ENCODE measurements around the gene EEPD1.
"Not testable (repeated sequence)": the region's sequence is repeated elsewhere in the genome, so short reads cannot be mapped to it uniquely, and the experiment has no call there.

The EEPD1 gene

DNA sequence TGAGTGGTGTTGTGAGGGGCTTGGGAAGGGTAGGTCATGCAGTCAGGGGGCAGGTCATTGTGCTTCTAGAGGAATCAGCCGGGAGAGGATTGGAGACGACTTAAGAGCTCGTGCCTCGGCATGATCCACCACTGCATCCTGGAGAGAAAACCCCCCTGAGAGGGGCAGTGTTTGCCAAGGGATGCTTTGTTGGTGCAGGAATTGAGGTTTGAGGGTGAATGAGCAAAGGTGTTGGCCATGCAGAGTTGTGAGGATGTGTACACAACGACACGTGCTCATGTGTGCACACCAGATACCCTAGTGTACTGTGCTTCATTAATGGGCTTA is 151.0 kb downstream of the EEPD1 start:
- no peak for DNase-seq

DNA sequence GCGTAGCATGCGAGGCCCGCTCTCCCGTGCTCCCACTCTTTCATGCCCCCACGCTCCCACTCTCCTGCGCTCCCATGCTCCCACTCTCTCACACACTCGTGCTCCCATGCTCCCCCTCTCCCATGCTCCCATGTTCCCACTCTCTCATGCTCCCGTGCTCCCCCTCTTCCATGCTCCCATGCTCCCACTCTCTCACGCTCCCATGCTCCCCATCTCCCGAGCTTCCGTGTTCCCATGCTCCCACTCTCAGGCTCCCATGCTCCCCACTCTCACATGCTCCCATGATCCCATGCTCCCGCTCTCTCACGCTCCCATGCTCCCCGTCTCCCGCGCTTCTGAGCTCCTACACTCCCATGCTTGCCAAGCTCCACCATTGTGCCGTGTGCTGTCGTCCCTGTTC is 152.2 kb downstream of the EEPD1 start:
- no peak for DNase-seq

DNA sequence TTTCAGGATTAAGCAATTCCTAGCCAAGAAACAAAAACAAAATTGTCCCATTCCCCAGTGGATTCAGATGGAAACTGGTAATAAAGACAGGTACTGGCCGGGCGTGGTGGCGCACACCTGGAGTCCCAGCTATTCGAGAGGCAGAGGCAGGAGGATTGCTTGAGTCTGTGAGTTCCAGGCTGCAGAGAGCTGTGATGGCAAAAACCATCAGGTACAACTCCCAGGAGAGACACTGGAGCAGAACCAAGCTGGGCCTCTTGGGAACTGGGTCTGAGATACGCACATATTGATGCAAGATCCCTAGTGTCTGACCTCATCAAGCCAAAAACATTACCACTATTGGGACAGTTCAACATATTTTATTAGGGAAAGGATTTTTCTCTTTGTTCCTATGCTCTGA is 152.6 kb downstream of the EEPD1 start:
- DNase-seq = no peak

DNA sequence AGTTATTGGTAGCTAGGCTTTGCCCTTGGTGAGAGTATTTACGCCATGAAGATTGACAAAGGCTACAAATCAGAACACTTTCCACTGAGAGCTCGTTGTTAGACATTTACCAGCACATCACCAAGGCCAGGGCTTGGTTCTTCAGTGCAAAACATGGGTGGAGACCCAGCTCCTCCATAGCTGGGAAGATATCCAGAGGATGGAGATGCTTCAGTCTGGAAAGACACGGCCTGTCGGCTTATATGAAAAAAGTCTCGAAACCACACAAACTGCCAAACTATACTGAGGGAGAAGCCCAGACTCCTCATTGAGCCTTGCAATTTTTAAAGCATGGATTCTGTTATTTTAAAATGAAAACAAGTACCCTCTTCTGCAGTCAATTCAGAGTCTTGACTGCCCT is 153.2 kb downstream of the EEPD1 start:
- DNase-seq = no peak

DNA sequence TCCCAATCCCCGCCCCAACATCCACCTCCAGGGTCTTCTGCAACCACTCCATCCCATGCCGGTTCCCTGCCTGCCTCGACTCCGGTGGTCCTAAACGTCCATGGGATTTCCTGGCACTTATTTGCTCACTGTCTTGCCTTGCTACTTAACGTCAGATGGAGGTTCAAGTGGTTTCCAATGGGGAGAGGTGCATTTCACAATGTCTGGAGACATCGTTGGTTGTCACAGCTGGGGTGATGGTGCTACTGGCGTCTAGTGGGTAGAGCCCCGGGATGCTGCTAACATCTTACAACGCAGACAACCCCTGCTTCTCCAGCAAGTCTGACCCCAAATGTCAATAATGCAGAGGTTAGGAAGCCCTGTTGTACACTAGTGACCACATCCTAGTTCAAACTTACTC is 153.7 kb downstream of the EEPD1 start:
- DNase-seq = no peak

DNA sequence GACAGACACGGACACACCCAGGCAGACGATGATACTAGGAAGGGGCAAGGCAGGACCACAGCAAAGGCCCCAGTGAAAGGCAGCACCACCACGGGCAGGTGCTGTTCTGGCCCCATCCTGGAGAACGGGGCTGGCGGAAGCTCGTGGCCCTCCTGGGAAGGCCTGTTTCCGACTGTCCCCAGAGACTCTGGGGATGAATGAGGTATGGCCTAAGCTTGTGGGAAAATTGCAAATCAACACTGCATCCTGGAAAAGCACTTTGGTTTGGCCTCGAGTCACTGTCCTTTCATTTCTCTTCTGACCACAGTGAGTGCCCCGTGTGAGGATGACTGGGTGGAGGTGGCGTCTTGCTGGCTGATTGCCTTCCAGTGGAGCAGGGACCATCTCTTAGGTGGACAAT is 155.0 kb downstream of the EEPD1 start:
- DNase-seq = no peak

DNA sequence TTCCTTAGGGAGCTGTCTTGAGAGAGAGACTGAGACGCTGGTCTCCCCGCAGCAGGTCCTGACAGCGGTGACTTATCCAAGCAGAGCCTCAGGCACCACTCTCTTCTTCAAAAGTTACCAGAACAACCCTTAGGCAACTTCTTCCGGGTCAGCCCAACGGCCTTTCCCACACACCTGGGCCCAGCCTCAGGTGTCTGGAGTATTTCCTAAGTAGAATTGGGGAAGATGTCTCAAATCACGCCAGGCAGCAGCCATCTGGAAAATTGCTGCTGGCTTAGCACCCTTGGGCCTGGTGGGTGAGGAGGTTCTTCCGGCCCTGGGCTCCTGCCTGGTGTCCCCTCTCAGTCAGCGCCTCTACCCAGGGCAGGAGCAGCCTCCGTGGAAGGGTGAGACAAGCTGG is 156.2 kb downstream of the EEPD1 start:
- DNase-seq = no peak

DNA sequence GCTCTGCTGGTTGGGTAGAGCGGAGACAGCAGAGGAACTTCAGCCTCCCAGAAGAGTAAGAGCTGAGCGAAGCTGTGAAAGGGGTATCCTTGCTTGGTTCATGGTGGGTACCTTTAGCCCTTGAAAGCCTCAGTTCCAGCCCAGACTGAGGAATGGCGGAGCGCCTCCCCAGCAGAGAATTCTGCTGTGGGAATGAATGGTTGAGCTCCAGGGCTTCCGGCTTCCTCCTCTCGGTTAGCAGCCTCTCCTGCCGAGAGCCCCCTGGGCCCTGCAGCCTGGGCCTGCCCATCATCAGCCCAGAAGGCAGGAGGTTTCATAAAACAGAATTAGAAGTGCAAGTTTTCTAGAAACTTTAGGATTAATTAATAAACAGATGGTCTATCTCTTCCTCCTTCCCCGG is 156.7 kb downstream of the EEPD1 start:
- DNase-seq = no peak

DNA sequence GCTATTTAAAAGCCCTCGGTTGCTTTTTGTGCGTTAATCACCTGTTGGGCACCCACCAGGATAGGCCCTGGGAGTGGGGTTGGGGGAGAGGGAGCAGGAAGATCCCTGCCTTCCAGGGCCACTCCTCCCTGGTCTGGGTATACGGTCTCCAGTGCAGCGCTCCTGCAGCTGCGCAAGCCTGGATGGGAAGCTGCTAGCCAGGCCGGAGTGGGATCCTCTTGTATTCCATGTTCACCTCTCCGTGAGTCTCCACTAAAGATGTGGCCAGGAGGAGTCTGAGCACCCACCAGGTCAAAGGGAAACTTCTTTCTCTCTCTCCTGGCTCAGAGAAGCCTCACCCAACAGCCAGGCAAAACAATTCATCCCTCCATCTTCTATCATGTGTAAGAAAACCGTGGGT is 157.8 kb downstream of the EEPD1 start:
- DNase-seq = no peak

DNA sequence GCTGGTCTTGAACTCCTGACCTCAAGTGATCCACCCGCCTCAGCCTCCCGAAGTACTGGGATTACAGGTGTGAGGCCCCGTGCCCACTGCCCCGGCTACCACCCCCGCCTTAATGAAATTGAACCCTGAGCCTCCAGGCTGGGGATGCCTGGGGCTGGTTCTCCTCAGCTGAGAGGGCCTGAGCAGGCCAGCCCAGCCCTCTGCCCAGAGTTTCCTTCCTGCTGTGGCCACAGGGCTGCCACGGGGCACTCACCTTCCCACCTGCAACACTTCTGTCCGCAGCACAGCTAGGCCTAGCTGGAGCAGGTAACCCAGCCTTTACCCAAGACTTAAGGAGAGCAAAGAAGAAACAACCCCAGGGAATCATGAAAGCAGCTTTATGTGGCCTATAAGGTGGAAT is 158.5 kb downstream of the EEPD1 start:
- DNase-seq = no peak

DNA sequence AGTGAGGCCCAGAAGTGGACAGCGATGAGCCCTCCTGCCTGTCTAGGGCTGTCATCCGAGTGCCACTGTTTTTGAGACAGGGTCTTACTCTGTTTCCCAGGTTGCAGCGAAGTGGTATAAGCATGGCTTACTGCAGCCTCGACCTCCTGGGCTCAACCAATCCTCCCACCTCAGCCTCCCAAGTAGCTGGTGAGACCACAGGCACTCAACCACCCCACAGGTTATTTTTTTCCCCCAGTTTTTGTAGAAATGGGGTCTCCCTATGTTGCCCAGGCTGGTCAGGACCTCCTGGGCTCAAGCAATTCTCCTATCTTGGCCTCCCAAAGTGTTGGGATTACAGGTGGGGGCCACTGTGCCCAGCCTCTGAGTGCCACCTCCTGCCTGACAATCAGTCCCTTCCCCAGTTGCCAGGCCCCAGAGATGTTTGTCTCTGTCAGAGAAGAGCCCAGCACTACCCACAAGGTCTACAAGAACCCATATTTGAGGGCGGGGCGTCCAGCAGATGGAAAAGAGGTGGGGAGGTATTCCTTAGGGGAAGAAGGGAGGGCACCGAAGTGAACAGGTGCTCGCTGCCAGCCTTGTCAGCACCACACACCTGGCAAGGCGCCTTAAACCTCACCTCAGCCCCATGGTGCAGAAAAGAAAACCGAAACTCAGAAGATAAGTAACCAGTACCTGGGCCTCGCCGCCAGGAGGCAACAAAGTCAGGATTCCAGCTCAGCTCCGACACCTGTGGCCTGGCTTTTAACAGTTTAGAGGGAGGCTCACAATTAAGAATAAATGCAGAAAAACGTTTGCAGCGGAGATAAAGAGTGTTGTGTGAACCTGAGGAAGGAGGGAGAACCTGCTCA is 159.2 kb downstream of the EEPD1 start:
- DNase-seq = no peak

DNA sequence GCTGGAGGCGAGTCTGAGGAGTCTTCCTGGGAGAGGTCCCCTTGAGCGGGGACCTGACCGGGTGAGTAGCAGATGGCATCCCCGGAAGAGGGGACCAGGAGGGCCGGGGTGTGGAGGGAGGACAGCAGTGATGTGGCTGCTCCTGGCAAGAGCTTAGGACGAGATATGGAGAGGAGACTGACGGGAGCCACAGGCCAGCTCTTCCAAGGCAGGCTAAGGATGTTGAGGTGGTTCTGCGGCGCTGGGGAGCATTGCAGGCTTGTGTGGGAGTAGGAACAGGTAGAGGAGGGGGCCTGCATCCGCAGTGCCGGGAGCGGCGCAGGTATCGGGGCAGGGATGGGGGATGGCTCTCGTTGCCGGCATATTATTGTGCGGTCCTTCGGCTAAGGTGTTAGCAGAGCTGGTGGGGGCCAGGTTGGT is 159.9 kb downstream of the EEPD1 start:
- DNase-seq = no peak

DNA sequence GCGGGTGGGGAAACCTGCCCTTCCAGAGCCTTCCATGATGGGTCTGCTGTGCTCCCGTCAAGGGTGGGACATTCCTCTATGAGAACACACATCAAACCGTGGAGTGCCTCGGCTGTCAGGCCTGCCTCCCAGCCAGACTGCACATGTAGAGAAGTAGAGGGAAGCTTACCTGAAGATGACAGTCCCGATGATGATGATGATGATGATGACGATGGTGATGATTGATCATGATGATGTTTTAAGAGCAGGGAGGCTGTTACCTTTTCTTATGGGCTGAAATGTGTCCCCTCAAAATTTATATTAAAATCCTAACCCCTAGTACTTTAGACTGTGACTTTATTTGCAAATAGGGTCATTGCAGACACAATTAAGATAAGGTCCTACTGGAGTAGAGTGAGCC is 160.6 kb downstream of the EEPD1 start:
- no peak for DNase-seq

DNA sequence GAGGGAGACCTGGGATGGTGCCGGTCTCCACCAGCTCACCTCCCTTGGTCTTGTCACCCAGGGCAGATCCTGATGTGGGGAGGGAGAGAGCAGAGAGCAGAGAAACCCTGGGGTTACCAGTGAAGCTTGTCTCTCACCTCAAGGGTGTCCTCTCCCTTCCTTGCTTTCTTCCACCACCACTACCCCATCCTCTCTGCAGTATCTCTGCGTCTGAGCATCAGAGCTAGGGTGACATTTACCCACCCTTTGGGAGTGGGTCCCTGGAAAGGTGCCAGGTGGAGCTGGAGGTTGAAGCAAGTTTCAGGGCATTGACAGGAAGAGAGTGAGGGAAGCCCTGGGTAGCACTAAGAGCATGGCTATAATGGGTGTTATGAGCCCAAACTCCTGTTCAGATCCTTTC is 161.4 kb downstream of the EEPD1 start:
- DNase-seq = no peak

DNA sequence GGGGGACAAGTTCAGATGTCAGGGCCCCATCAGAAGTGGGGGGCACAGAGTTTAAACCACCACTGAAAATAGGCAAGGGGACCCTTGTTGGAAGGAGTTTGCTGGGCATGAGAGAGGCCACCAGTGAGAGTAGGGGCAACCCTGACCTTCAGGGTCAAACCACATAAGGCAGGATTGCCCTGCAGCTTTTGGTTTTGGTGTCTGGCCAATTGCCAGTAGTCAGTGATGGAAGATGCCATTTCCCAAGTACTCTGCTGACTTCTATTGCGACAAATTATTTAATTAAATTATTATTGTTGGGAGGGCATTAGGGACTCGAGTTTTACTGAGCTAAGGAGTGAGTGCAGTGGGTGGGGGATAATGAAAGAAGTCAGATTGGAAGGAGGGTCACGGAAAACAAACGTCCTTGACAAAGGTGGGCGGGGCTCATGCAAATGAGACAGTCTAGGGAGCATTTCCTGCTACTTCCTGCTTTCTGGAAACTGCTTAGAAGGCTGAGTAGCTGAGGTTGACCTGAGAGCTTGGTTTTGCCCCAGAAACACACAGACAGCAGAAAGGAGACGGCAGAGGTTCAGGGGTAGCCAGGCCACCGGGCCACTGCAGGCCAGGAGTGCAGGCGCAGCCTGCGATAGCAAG is 162.4 kb downstream of the EEPD1 start:
- DNase-seq = no peak

DNA sequence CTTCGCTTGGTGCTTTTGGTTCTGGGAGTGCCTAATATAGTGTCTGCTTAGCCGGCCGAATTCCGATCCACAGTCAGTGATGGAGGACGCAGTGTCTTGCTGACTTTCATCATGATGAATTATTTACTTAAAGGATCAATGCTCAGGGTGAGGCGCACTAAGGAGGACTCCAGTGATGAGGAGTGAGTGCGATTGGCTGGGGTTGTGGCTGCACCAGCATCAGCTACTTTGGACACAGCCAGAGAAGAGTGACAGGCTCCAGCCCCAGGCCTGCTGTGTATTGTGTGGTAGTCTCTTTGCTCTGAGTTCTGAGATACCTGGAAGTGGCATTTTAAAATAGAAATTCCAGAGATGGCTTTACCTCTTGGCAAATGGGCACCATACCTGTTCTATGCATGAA is 163.3 kb downstream of the EEPD1 start:
- no peak for DNase-seq

DNA sequence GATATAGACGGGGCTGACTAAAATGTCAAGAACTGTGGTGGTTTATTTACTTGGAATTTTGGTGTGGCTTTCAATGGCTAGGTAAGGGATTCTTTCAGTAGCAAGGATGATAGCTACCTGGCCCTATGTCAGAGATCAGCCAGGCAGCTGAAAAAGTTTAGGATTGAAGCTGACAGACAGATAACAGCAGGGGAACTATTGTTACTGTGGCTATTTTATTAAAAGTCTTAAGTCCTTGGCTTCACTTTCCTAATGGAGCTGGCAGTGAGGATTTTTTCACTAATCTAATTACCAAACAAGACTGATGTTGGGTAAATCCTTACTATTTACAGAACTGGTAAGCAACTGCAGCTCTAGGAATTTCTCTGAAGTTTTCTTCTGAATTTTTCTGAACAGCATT is 164.2 kb downstream of the EEPD1 start:
- DNase-seq = no peak

DNA sequence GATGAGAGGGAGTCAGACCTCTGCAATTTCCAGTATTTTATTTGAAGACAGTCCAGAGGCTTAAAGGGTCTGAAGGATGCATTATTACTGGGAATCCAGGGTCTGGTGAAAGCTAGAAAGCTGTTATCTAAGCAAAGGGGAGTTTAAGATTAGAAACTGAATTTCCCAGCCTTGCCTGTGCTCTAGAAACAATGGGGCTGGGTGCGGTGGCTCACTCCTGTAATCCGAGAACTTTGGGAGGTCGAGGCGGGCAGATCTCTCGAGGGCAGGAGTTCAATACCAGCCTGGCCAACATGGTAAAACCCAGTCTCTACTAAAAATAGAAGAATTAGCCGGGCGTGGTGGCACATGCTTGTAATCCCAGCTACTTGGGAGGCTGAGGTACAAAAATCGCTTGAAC is 165.1 kb downstream of the EEPD1 start:
- no peak for DNase-seq

DNA sequence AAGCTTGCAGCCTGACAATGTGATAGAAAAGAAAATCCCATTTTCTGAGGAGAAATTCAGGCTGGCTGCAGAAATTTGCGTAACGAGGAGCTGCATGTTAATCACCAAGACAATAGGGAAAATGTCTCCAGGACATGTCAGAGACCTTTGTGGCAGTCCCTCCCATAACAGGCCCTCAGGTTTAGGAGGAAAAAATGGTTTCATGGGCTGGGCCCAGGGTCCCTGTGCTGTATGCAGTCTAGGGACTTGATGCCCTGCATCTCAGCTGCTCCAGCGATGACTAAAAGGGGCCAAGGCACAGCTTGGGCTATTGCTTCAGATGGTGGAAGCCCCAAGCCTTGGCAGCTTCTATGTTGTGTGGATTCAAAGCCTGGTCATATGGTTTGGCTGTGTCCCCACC is 168.2 kb downstream of the EEPD1 start:
- not testable (repeated sequence) for DNase-seq

DNA sequence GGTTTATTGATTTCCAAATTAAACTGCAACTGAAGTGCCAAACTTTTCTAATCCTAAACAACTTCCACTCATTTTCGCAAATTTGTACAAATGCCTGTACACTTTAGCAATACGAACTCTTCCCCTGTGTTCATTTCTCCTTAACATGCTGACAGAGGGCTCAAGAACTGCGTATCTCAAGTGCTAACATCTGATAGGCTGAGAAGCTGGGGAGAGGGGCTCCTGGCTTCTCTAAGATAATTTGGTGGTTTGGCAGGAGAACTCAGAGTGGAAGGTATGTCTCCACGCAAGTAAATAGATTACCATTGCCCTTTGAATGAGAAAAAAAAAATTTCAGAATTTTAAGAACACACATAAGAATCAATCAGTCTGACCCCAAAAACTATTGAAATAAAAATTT is 183.3 kb downstream of the EEPD1 start:
- DNase-seq = no peak

DNA sequence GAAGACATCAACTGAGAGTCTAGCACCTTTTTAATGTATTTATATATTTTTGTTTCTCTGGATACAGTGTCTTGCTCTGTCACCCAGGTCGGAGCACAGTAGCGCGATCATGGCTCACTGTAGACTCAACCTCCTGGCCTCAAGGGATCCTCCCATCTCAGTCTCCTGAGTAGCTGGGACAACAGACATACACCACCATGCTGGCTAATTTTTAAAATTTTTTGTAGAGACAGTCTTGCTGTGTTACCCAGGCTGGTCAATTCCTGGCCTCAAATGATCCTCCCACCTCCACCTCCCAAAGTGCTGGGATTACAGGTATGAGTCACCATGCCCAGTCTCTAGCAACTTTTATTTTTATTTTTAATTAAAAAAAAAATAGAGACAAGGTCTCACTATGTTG is 185.2 kb downstream of the EEPD1 start:
- DNase-seq = no peak

DNA sequence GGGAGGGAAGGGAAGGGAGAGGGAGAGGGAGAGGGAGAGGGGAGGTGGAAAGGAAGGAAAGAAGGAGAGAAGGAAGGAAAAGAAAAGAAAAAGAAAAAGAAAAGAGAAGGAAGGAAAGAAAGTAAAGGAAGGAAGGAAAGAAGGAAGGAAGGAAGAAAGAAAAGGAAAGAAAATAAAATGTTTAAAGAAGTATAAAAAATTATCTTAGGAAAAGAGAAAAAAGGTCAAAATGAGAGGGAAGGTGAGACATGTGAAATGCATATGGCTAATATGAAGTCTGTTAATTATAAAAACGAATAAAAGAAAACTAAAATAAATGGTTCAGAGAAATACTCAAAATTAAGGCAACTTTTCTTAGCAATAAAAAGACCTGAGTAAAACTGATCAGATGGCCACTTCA is 190.5 kb downstream of the EEPD1 start:
- DNase-seq = no peak

DNA sequence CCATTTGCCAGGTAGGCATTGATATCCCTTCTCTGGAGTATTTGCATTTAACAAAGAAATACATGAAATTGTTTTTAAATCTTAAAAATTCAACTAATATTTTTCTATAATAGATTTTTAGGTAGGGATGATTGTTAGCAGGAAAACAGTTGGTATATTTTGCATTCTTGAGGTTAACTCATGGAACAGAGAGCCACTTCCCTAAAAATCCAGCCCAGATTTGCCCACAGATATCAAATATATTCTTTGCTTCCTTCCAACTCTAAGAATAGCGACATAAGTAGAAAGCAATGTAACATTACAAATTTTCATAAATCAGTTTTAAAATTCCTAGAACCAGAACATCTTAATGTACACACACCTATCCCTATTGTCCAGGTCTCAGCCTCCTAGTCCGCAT is 191.6 kb downstream of the EEPD1 start:
- no peak for DNase-seq

DNA sequence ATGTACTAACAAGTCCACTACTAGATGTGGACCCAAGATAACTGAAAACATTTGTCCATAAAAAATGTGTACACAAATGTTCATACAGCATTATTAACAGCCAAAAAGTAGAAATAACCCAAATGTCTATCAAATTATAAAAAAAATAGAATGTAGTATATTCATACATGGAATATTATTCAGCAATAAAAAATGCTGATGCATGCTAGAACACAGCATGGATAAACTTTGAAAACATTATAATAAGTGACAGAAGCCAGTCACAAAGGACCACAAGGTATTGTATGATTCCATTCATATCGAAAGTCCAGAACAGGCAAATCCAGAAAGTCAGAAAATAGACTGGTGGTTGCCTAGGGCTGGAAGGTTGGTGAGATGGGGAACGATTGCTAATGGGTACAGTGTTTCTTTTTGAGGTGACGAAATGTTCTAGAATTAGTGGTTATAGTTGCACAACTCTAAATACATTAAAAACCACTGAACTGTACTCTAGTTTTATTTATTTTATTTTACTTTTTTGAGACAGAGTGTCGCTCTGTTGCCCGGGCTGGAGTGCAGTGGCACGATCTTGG is 193.3 kb downstream of the EEPD1 start:
- DNase-seq = no peak

DNA sequence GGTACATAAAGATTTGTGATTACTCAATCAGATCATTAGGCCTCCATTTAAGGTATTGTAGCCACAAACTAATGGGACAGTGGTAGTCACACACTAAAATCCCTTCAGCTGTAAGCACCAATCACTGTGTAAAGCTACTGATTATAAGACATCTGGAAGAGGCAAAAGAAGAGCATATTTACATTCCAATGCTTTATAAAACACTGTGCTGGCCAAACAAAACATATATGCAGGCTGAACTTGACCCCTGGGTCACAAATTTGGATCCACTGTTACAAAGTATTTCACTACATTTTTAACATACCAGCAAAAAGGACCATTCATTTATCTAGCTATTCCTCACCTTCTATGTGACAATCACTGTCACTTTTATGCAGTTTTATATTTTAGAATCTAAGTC is 195.2 kb downstream of the EEPD1 start:
- no peak for DNase-seq

Data from midbrain (tissue), 1 donor.